SH-SY5Y (cell line): Measurements from ENCODE around the gene PTPN14.

Source experiments
- GATA2 ChIP-seq: IDR thresholded peaks from 2 replicates; pipeline ENCODE4 v1.6.1; 2011; ENCODE audit warnings: mild to moderate bottlenecking, low read depth, low read length
- GATA3 ChIP-seq: IDR thresholded peaks from 2 replicates; pipeline ENCODE4 v1.6.1; 2011; ENCODE audit warnings: low read depth, mild to moderate bottlenecking, low read length, moderate library complexity

DNA sequence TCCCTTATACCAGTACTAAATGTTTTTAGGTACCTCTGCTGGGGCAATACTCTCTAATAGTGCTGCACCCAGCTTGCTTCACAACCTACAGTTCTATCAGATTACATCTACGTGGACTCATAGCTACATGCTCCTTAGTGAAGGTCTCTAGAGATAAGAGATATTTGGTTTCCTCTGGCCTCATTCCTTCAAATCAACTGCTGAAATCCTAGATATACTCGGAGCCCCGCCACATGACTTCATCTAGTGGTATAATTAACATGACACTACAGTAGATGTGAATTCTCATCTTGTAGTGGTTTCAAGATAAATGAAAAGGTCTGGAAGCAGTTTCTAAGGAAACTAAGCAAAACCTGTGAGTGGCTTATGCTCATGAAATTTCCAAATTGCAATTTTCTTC, 155.1 kb downstream of the PTPN14 start:
- TF ChIP-seq GATA2: no peak
- TF ChIP-seq GATA3: no peak
